ENCODE data around the gene ABTB2.
A peak's percentile ranks its signal among the peaks of the same experiment; 100 is the strongest.
"Not testable (repeated sequence)": the region's sequence is repeated elsewhere in the genome, so short reads cannot be mapped to it uniquely, and the experiment has no call there.

The ABTB2 gene

GRCh38 chr11:34238533-34238932 lies 119.3 kb downstream of the ABTB2 start:
- no peak for DNase-seq (ENCODE audit: low read depth)

GRCh38 chr11:34236572-34236971 lies 121.2 kb downstream of the ABTB2 start:
- no peak for DNase-seq (ENCODE audit: low read depth)

GRCh38 chr11:34235591-34236071 lies 122.2 kb downstream of the ABTB2 start:
- DNase-seq (ENCODE audit: low read depth) = no peak

GRCh38 chr11:34235189-34235588 lies 122.6 kb downstream of the ABTB2 start:
- no peak for DNase-seq (ENCODE audit: low read depth)

GRCh38 chr11:34234086-34234740 lies 123.6 kb downstream of the ABTB2 start:
- DNase-seq (ENCODE audit: low read depth) = no peak

GRCh38 chr11:34233215-34233614 lies 124.6 kb downstream of the ABTB2 start:
- DNase-seq (ENCODE audit: low read depth) = no peak

- DNase-seq (ENCODE audit: low read depth) = no peak
Measured at GRCh38 chr11:34232807-34233206, 125.0 kb downstream of the ABTB2 start.

- no peak for DNase-seq (ENCODE audit: low read depth)
Measured at GRCh38 chr11:34226210-34226609, 131.6 kb downstream of the ABTB2 start.

GRCh38 chr11:34225091-34225490 lies 132.7 kb downstream of the ABTB2 start:
- no peak for DNase-seq (ENCODE audit: low read depth)

- no peak for DNase-seq (ENCODE audit: low read depth)
Measured at GRCh38 chr11:34224434-34224966, 133.3 kb downstream of the ABTB2 start.

GRCh38 chr11:34223907-34224306 lies 133.9 kb downstream of the ABTB2 start:
- DNase-seq (ENCODE audit: low read depth) = no peak

GRCh38 chr11:34223021-34223813 lies 134.6 kb downstream of the ABTB2 start:
- DNase-seq (ENCODE audit: low read depth) = no peak

- no peak for DNase-seq (ENCODE audit: low read depth)
Measured at GRCh38 chr11:34222030-34222429, 135.8 kb downstream of the ABTB2 start.

GRCh38 chr11:34219941-34220370 lies 137.9 kb downstream of the ABTB2 start:
- no peak for DNase-seq (ENCODE audit: low read depth)

GRCh38 chr11:34219279-34219678 lies 138.5 kb downstream of the ABTB2 start:
- DNase-seq (ENCODE audit: low read depth) = no peak

- not testable (repeated sequence) for DNase-seq (ENCODE audit: low read depth)
Measured at GRCh38 chr11:34218756-34219155, 139.1 kb downstream of the ABTB2 start.

GRCh38 chr11:34218067-34218466 lies 139.7 kb downstream of the ABTB2 start:
- DNase-seq (ENCODE audit: low read depth) = no peak

GRCh38 chr11:34216706-34217105 lies 141.1 kb downstream of the ABTB2 start:
- no peak for DNase-seq (ENCODE audit: low read depth)

- DNase-seq (ENCODE audit: low read depth) = no peak
Measured at GRCh38 chr11:34215806-34216453, 141.9 kb downstream of the ABTB2 start.

GRCh38 chr11:34214961-34215805 lies 142.6 kb downstream of the ABTB2 start:
- DNase-seq (ENCODE audit: low read depth) = peak; percentile 80

- no peak for DNase-seq (ENCODE audit: low read depth)
Measured at GRCh38 chr11:34213366-34213765, 144.4 kb downstream of the ABTB2 start.

GRCh38 chr11:34212566-34212965 lies 145.2 kb downstream of the ABTB2 start:
- no peak for DNase-seq (ENCODE audit: low read depth)
